DND-41 (cell line): ENCODE data around the gene VANGL2.

Experiments used
- CTCF ChIP-seq: IDR thresholded peaks from 2 replicates; pipeline ENCODE4 v1.5.1; 2012; ENCODE audit warnings: borderline replicate concordance, low read length, moderate library complexity, mild to moderate bottlenecking; ENCODE audit not compliant: poor library complexity, severe bottlenecking; ENCODE audit errors: extremely low read depth
- EZH2 ChIP-seq: IDR thresholded peaks from 3 replicates; pipeline ENCODE4 v1.6.1; 2012; ENCODE audit warnings: borderline replicate concordance, low read depth, mild to moderate bottlenecking, moderate library complexity, low read length, inconsistent platforms; ENCODE audit not compliant: severe bottlenecking

- TF ChIP-seq CTCF = no peak
- no peak for TF ChIP-seq EZH2
Observed at GRCh38 chr1:160412028-160412362, 11.6 kb downstream of the VANGL2 start.
